ENCODE data around the gene RBMS1.
"Not testable (repeated sequence)": the region's sequence is repeated elsewhere in the genome, so short reads cannot be mapped to it uniquely, and the experiment has no call there.

The RBMS1 gene

GRCh38 chr2:160454070-160454797 is 39.4 kb downstream of the RBMS1 start:
- no peak for TF ChIP-seq CTCF (IDR thresholded peaks at IDR 0.05; ENCODE audit: low read depth, low read length, poor library complexity, severe bottlenecking)
- TF ChIP-seq EZH2phosphoT487 (IDR thresholded peaks at IDR 0.05; ENCODE audit: borderline replicate concordance, low read length), result no peak
- no peak overlapping the region for H3K27ac ChIP-seq (ENCODE audit: low read depth, low read length)
- H3K79me2 ChIP-seq (ENCODE audit: control insufficient read depth, low read length), result no peaks in the 10 kb centered on the region
- no peaks in the 10 kb centered on the region for H4K20me1 ChIP-seq (ENCODE audit: control insufficient read depth, insufficient read depth, low read depth, low read length)
- H3F3A ChIP-seq (ENCODE audit: control insufficient read depth, insufficient read depth), result no peaks in the 10 kb centered on the region
- no peaks in the 10 kb centered on the region for H3K4me1 ChIP-seq (ENCODE audit: control insufficient read depth, low read length)
- peaks cover 3% of the 10 kb centered on the region for H3K27me3 ChIP-seq (ENCODE audit: control insufficient read depth, low read length)
- no peak overlapping the region for H3K4me2 ChIP-seq (ENCODE audit: low read length)
- no peaks in the 10 kb centered on the region; the same call in 1 of the 2 replicates for H3K9me2 ChIP-seq (replicated peaks; ENCODE audit: control insufficient read depth, low read length)
- H3K4me3 ChIP-seq (ENCODE audit: low read length), result no peak overlapping the region
- no peaks in the 10 kb centered on the region for H3K36me3 ChIP-seq (ENCODE audit: control insufficient read depth, low read length)
- H3K9me3 ChIP-seq (ENCODE audit: control insufficient read depth, insufficient read depth, low read length), result no peaks in the 10 kb centered on the region

- Histone ChIP-seq H4K20me1 (ENCODE audit: control insufficient read depth, insufficient read depth, low read depth, low read length) (no peaks in the 10 kb centered on the region), H3K4me3 (ENCODE audit: low read length) (no peak overlapping the region), H3K9me3 (ENCODE audit: control insufficient read depth, insufficient read depth, low read length) (no peaks in the 10 kb centered on the region), H3K79me2 (ENCODE audit: control insufficient read depth, low read length) (no peaks in the 10 kb centered on the region), H3K27me3 (ENCODE audit: control insufficient read depth, low read length) (peaks cover 3% of the 10 kb centered on the region), H3F3A (ENCODE audit: control insufficient read depth, insufficient read depth) (no peaks in the 10 kb centered on the region), H3K4me1 (ENCODE audit: control insufficient read depth, low read length) (no peaks in the 10 kb centered on the region), H3K36me3 (ENCODE audit: control insufficient read depth, low read length) (no peaks in the 10 kb centered on the region), H3K9me2 (replicated peaks; ENCODE audit: control insufficient read depth, low read length) (no peaks in the 10 kb centered on the region; the same call in 1 of the 2 replicates), H3K4me2 (ENCODE audit: low read length) (no peak overlapping the region), H3K27ac (ENCODE audit: low read depth, low read length) (no peak overlapping the region)
- TF ChIP-seq CTCF (IDR thresholded peaks at IDR 0.05; ENCODE audit: low read depth, low read length, poor library complexity, severe bottlenecking), result no peak
- no peak for TF ChIP-seq EZH2phosphoT487 (IDR thresholded peaks at IDR 0.05; ENCODE audit: borderline replicate concordance, low read length)
These were observed 40.3 kb downstream of the RBMS1 start for GRCh38 chr2:160453111-160453820.

DNA sequence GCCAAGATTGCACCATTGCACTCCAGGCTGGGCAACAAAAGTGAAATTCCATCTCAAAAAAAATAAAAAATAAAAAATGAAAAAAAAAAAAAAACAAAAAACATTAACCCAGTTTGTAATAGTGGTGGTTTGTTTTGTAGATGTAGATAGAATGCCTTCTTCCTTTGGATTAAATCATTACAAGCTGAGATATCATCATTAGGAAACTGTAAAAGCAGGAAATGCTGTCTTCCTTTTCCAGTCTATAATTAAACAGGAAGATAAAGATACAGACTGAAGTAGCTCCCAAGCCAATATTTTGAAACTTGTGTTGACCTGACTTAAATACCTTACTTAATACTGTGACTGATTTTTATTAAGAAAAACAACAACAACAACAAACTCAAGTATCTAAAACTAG is 43.1 kb downstream of the RBMS1 start:
- Histone ChIP-seq H3K4me1 (ENCODE audit: control insufficient read depth, low read length) (no peaks in the 10 kb centered on the region), H4K20me1 (ENCODE audit: control insufficient read depth, insufficient read depth, low read depth, low read length) (no peaks in the 10 kb centered on the region), H3K27me3 (ENCODE audit: control insufficient read depth, low read length) (no peaks in the 10 kb centered on the region; the same call in 1 of the 2 replicates), H3K27ac (ENCODE audit: low read depth, low read length) (no peak overlapping the region), H3K9me2 (replicated peaks; ENCODE audit: control insufficient read depth, low read length) (no peaks in the 10 kb centered on the region; the same call in 1 of the 2 replicates), H3K36me3 (ENCODE audit: control insufficient read depth, low read length) (no peaks in the 10 kb centered on the region), H3K79me2 (ENCODE audit: control insufficient read depth, low read length) (no peaks in the 10 kb centered on the region), H3K4me2 (ENCODE audit: low read length) (no peak overlapping the region), H3K4me3 (ENCODE audit: low read length) (no peak overlapping the region), H3K9me3 (ENCODE audit: control insufficient read depth, insufficient read depth, low read length) (no peaks in the 10 kb centered on the region), H3F3A (ENCODE audit: control insufficient read depth, insufficient read depth) (no peaks in the 10 kb centered on the region)
- TF ChIP-seq EZH2phosphoT487 (IDR thresholded peaks at IDR 0.05; ENCODE audit: borderline replicate concordance, low read length) (no peak), CTCF (IDR thresholded peaks at IDR 0.05; ENCODE audit: low read depth, low read length, poor library complexity, severe bottlenecking) (no peak)

DNA sequence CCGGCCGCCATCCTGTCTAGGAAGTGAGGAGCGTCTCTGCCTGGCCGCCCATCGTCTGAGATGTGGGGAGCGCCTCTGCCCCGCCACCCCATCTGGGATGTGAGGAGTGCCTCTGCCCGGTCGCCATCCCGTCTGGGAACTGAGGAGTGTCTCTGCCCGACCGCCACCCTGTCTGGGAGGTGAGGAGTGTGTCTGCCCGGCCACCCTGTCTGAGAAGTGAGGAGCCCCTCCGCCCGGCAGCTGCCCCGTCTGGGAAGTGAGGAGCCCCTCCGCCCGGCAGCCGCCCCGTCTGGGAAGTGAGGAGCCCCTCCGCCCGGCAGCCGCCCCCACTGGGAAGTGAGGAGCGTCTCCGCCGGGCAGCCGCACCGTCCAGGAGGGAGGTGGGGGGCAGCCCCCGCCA is 44.8 kb downstream of the RBMS1 start:
- H4K20me1 ChIP-seq (ENCODE audit: control insufficient read depth, insufficient read depth, low read depth, low read length); H3K4me3 ChIP-seq (ENCODE audit: low read length); H3K36me3 ChIP-seq (ENCODE audit: control insufficient read depth, low read length); H3K9me3 ChIP-seq (ENCODE audit: control insufficient read depth, insufficient read depth, low read length); H3K9me2 ChIP-seq (replicated peaks; ENCODE audit: control insufficient read depth, low read length); H3K79me2 ChIP-seq (ENCODE audit: control insufficient read depth, low read length); H3K27me3 ChIP-seq (ENCODE audit: control insufficient read depth, low read length); H3F3A ChIP-seq (ENCODE audit: control insufficient read depth, insufficient read depth); H3K4me1 ChIP-seq (ENCODE audit: control insufficient read depth, low read length); H3K4me2 ChIP-seq (ENCODE audit: low read length); H3K27ac ChIP-seq (ENCODE audit: low read depth, low read length): not testable (repeated sequence)

All from DOHH2 (cell line).